ENCODE measurements around the gene GRP.

Gene GRP
- 0 reads per million in 4 donors for total RNA-seq

DNA sequence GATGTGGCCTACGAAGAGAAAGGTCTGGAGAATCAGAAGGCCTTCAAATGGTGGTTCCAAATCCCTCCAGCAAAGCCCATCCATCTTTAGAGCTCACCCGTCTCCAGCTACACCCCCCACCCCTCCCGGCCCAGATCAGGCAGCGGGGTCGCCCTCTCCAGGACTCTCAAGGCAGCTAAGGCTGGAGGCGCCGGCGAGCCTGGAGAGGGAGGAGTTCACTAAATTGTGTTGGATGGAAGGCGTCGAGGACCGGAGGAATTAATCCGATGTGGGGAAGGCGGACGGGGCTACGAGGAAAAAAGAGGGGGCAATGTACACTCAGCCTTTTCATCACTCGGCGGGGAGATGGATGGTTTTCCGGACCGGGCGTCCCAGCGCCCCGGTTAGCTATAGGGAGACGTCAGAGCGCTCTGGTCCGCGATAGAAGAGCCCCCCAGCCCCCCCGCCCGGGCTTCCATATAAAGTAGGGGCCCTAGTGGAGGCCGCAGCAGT lies at the start of gene GRP:
GRP (plus strand) TSS at position 487 of the 492 bp plus-strand sequence. CDS start 108 bp downstream, outside the sequence.
- no peak for DNase-seq

DNA sequence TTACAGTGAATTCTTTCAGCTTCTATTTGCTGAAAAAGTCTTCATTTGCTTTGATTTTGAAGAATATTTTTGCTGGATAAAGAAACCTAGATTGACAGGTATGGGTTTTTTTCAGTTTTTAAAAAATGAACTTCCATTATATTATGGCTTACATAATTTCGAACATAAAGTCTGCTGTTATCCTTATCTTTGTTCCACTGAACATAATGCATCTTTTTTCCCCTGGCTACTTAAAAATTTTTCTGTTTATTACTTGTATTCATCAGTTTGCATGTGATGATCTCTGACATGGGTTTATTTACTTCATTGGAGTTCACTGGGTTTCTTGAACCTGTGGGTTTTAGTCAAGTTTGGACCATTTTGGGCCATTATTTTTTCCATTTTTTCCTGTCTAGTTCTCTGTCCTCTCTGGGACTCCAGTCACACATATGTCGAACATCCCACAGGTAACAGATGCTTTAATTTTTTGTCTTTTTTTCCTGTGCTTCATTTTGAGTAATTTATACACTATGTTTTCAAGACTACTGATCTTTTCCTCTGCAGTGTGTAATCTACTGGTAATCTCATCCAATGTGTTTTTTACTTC lies 47.2 kb upstream of the GRP start:
- DNase-seq: no peak

DNA sequence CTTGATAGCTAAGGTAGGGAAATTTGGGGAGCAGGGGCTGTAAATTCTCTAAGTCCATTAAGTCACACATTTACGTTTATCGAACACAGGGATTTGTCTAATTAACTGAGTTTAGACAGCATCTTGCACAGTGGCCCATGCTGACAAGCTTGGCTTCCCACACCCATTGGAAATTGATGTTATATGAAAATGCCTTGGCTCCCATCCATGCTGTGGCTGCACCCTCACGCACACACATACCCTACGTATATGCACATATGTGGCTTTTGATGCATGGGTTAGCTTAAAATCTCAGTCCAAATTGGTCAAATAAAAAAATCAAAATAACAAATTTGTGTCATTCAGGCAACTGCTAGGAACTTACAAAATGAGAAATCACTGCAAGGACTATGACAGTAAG lies 42.5 kb upstream of the GRP start:
- no peak for DNase-seq

DNA sequence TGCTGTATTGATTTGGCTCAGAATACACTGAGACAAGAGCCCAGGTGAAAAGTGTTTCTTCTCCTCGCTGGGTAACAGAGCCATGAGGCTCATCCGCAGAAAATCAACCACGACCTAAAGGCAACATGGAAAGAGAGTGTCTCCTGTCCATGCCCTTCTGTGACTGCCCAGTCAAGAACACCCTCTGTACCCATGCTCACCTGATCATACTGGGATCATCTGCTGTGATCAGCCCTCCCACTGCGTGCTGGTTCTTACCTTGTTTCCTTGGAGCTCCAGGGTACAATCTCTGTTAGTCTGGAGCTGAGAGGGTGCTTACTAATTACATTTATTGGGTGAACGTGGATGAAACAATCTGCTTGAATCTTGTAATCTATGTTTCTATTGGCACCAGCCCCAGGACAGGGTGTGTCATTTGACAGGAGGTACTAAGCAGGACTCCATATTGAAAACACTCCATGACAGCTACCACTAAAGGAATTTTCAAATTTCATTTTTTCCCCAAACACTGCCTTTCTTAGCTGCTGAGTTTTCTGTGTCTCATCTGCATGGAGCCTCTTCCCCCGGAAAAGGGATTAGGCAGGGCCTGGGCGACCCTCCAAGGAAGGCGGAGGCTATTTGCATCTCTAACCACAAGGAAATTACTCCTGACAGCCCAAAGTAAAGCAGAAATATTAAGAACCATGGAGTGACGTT lies 39.7 kb upstream of the GRP start:
- DNase-seq: no peak

DNA sequence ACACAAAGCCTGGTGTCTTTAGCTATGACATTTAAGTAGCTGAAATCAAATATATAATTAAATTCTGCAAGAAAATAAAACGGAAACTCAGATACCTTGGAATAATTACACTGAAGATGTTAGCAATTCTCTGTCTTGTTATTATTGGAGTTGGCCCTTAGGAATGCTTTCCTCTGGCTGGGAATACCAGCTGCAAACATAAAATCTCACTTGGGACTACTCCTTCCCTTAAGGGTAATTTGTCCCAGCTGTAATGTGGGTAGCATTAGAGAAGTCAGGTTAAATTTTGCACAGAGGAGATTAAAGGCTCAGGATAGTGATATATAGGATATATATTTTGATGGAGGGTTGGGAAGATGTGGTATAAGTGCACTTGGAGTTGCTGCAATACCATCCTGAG lies 37.3 kb upstream of the GRP start:
- DNase-seq: no peak

DNA sequence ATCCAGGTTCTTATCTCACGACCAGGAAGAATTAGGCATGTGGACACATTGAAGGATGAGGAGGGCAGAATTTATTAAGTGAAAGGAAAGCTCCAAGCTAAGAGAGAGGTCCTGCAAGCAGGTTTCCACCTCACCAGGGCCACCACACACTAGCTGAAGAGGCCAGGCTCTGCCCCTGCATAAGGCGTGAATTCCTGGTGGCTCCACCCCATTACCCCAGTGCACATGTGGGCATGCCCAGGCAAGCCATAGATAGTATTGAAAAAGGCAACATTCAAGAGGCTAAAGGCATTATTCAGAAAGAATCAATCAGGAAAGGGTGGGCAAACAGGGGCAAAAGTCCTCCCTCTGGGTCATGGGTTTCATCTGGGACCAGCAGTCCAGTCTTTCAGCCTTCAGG lies 30.9 kb upstream of the GRP start:
- DNase-seq: no peak

DNA sequence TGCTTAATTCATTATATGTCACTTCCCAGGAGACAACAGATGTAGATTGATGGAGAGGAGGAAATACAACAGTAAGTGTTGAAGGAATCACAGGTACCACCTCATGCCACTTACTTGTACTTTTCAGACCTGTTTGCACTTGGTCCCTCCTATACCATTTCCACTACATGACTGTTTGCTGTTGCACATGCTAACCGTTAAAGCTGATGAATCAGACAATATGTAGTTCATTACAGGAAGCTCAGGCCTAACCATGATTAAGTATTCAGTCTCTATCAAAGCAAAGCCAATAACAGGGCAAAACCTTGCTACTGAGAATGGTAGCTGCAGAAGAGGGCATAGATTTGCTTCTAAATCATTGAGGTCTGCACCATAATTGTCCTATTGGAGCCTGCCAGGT lies 30.2 kb upstream of the GRP start:
- no peak for DNase-seq

DNA sequence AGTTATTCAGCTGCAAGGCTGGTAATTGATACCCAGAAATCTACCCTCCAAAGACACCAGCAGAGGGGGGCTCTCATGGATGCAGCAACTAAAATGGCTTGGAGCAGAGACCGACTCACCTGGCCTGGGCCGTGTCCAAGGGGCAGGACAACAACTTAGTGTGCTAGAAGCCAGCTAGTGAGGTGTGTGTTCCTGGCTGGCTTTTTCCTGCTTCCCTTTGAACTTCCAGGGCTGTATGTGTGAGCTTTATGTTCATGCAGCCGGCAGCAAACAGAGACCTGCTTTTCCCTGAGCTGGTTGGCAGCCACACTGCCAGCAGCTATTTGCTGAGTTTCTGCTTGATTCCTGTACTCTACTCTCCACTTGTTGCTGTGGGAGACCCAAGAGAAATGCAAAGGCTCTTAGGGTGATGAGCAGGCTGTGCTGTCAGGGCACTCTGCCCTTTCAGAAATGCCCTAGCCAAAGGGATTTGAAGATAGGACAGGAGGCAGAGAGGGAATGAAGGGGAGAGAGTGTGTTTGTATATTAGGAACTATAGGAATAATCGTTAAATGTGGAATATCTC lies 23.7 kb upstream of the GRP start:
- no peak for DNase-seq

DNA sequence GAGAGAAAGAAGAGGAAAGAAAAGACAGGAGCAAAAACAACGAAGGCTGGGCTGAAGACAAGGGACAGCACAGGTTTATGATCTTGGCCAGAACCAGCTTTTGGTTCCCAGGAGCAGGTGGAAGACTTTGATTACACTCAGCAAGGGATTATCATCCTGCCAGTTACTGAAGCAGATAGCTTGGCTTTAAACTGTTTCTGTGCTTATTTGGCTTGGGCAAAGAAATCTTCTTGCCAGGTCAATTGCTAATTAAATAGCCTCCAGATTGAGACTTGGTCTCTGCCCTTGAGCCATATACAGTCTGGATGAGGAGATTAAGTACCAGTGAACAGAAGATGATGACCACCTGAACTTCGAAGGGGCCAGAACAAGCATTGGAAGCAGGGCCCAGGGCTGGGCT lies 22.3 kb upstream of the GRP start:
- no peak for DNase-seq

DNA sequence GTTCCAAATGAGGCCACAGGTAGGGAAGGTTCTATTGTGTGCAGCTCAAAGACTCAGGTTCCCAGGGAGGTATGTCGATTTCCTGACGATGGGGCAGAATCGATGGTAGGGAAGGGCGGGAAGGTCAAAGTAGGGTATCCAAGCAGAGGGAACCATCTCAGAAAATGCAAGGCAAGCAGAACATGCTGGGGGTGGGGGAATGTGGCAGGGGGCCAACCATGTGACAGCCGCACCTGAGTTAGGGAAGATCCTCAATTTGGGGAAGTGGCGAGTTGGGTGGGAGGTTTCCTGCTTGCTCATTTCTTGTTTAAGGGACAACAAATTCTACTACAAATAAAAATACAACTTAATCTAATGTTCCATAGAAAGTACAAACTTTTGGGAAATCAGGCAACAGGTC lies 21.7 kb upstream of the GRP start:
- DNase-seq: no peak

DNA sequence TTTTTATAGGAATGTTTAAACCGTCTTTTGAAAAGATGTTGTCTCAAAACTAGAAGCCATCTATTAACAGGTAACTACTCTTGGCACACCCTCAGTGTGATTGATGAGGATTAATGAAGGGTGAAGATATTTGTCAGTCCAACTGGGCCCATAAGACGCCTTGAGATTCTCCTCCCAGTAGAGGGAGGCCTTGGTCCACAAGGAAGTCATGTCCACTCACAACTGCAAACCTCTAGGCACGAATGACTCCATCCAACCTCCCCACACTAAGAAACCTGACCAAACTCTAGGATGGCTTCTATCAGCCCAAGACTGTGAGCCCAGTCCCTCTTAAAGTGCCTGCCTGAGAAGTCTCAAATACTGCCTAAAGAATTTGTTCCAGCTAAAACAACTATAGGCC lies 19.2 kb upstream of the GRP start:
- DNase-seq: no peak

DNA sequence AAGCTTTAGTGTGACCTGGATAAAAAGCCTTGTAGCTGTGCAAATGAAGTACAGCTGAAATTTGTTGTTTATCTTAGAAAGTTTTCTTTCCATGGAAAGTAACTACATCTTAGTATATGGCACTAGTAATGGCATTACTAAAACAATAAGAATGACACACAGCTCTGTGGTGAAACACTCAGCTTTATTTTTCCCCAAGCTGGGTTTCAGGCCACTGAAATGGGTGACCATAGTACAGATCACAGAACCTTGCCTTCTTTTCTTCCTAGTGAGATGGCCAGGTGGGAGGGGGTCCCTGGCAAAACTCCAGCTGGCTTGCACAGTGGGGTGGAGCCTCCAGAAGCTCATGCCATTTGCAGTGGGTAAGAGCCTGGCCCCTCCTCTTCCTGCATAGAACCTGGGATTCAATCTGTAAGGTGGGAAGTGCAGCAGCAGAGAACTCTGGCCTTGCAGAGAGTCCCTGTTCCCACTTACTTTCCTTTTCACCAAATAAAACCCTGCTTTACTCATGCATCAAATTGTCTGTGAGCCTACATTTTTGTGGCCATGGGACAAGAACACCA lies 17.6 kb upstream of the GRP start:
- no peak for DNase-seq

DNA sequence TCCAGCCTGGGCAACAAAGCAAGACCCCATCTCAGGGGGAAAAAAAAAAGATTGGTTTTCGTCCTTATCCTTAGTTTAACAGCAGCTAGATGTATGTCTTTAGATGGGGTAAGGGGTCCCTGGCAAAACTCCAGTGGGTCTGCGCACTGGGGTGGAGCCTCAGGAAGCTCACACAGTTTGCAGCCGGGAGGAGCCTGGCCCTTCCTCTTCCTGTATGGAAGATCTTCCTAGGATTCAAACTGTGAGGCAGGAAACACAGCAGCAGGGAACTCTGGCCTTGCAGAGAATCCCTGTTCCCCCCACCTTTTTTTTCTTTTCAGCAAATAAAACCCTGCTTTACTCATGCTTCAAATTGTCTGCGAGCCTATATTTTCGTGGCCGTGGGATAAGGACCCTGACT lies 12.5 kb upstream of the GRP start:
- no peak for DNase-seq

DNA sequence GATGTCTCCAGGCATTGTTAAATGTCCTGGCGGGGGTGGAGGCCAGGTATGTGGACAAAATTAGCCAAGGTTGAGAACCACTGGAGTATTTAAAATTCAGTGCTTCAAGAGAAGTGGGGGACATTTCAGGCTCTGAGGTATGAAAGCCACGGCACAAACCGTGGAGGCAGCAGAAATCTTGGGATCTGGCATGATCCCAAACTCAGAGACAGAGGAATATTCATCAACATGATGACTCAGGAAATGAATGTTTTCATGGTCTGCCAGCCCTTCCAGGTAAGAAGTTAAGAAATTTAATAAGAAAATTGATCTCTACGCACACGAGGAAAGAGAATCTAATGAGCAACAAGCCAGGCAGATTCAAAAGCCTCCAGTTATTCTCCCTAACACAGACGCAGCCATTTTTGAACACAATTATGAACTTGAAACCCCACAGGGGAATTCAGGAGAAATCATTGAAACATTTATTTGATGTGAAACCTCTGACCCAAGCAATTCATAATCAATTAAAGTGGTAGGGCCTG lies 11.3 kb upstream of the GRP start:
- DNase-seq: no peak

DNA sequence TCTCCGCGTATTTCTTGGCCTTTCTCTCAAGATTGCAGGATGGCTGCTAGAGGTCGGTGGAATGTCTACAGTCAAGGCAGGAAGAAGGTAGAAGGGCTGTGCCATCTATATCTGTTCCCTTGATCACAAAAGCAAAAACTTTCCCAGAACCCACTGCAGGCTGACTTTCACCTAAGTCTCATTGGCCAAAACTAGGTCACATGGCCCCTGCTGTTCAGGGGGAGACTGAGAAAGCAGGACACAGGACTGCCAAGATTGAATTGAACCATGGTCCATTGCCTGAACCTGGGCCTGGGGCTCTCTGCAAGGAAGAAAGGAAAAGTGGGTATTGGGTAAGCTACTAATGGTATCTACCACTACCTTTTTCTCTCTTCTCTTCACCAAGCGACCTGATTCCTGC lies 9.7 kb upstream of the GRP start:
- no peak for DNase-seq

DNA sequence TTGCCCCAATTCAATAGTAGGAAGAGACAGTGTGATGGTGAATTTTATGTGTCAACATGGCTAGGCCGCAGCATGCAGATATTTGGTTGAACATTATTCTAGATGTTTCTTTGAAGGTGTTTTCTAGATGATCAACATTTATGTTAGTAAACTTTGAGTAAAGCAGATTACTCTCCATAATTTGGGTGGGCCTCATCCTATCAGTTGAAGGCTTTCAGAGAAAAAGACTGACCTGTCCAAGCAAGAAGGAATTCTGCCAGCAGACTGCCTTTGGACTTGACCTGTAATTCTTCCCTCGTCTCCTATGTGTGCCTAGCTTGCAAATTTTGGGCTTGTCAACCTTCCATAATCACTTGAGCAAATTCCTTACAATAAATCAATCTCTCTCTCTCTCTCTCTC lies 8.3 kb upstream of the GRP start:
- no peak for DNase-seq

DNA sequence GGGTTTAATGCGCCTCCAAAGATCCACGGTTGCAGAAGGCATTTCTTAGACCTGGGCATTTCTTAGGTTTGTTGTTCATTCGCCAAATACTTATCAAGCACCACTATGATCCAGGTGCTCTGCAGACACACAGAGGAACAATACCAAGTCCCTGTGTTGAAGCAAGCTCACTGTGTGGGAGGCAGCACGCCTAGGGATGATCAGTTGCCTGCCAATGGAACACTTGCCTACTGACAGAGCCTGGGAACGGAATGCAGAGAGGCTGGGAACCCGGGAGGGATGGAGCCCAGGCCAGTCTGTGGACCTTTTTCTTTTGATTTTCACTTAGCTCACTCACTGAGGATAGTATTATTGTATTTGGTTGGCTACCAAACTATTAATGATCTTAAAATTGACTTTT lies 1.9 kb upstream of the GRP start:
- no peak for DNase-seq

DNA sequence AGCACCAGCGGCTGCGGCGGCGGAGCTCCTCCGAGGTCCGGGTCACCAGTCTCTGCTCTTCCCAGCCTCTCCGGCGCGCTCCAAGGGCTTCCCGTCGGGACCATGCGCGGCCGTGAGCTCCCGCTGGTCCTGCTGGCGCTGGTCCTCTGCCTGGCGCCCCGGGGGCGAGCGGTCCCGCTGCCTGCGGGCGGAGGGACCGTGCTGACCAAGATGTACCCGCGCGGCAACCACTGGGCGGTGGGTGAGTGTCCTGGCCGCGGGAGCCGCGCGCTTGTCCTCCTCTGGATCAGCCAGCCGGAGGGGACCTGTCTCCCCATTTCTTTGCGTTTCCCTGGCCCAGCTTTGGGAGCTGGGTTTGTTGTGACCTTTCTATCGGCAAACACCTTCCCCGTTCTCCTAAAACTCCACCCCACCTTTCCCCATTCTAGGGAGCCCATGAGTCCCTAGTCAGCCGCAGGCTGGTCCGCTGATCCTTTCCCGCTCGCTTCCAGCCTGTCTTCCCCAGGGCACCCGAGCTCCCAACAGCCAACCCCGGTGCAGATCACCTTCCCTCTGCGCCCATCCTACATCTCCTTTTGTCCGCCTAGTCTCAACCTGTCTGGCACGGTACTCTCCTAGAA lies 316 bp downstream of the GRP start:
- DNase-seq: no peak

DNA sequence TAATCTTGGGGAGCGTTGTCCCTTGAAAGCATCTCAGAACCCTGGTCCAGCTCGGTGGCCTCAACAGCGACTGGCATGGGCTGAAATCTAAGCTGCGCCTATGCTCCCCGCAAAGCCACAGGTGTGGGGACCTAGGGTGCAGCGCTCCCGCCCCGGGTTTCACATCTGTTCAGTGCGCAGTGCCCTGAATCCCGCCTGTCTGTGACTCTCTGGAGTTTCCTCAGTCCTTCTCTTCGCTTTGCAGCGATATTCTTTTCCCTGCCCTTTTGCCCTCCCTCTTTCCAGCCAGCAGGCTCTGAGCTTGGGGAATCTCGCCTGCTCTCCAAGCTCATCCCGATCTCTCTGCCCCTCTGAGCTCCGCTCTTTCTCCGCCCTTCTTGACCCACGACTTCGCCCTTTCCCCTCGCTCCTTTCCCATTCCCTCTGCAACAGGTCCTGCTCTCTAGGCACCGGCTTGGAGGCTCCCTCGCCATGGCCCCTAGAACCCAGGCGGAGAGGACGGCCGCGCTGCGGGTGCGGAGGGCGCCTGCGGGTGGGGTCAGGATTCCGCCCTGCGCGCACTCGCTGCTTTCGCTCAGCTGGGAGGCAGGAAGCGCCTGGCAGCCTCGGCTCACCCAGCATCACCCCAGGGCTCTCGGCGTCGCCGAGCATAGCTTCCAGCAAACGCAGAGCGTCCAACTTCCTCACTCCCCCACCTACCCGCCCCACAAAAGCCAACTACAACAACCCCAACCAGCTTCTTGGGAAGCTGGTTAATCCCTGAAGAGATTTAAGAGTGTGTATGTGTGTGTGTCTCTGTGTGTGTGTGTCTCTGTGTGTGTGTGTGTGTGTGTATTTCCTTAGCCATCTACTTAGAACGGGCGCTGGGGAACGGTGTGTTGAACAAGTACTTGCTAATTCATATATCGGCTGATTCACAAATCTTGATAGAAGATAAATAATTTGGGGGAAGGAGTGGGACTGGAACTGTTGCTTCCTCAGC lies 1.1 kb downstream of the GRP start:
- no peak for DNase-seq

DNA sequence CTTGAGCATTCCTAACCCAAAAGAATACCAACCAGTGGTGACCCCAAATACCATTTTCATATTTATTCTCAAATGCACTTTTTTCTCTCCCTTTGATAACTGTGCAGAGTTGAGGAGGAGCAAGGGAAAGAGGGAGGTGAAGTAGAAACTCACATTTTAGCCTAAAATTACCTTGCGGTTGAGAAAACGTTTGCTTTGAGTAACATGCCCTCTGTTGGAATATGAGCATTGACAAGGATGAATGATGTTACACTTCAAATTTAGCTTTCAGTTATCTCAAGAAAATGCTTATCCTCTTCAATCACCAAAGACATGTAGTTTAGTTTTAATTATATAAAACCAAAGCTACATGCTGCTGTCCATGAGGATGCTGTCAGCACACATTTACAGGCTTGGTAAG lies 2.4 kb downstream of the GRP start:
- DNase-seq: no peak

DNA sequence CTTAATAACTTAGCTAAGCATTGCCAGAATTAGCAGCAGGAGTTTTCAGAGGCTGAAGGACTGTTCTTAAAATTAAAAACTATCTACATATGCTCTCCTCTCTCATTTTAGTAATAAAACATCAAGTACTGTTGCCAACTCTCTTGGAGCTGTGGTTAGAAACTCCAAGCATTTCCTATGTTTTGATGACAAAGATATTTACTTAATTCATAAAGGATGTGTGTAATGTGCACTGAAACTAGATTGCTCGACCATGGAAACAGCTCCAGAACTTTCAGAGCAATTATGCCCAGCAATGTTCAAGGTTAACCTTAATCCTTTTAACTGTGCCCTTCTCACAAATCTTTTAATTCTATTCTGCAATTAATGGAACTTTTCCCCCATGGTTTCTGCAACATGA lies 8.4 kb downstream of the GRP start:
- no peak for DNase-seq

DNA sequence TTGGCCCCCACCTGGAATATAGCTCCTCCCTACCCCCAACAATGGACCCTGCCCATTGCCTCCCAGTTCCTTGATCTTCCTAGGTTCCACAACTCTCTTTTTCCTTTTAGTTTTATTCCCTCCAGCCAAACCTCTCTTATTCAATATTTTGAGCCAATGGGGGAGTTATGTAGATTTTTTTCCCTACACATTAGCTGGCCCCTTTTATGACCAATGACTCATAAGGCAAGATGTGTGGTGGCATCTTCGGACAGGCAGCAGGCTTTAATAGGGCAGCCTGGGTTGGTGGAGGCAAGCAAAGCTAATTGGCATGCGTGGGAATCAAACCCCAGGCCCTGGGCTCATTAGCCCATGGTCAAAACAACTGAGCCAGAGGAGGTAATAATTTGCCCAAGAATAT lies 9.2 kb downstream of the GRP start:
- DNase-seq: no peak

All from T-helper 1 cell (primary cell).